T-helper 1 cell (primary cell): ENCODE measurements around the gene EYS.
"Not testable (repeated sequence)": the region's sequence is repeated elsewhere in the genome, so short reads cannot be mapped to it uniquely, and the experiment has no call there.

Experiments
- DNase-seq, 5 donors: peaks; one replicate each; pipeline ENCODE4 v3.0.0-alpha.2; 2012 to 2020

EYS gene

GRCh38 chr6:65449926-65450325, 257.1 kb downstream of the EYS start:
- no peak for DNase-seq

DNA sequence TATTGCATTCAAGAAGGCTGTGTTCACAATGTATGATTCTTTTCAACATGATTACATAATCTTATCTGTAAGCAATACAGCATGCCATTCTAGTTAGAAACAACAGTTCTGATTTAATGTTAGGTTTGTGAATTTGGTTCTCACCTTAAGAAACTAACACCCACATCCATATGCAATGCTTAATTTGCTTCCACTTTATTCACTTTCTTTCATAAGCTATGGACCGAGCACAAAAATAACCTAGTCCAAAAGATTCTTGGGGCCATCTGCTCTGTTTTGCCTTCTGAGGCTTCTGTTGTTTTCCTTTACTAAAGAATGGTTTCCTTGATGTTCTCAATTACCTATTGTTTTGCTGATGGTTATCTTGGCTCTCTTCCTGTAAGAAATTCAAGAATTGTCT, 258.2 kb downstream of the EYS start:
- DNase-seq: no peak

GRCh38 chr6:65436281-65436680, 270.7 kb downstream of the EYS start:
- DNase-seq: no peak

GRCh38 chr6:65416621-65417020, 290.4 kb downstream of the EYS start:
- DNase-seq: no peak

DNA sequence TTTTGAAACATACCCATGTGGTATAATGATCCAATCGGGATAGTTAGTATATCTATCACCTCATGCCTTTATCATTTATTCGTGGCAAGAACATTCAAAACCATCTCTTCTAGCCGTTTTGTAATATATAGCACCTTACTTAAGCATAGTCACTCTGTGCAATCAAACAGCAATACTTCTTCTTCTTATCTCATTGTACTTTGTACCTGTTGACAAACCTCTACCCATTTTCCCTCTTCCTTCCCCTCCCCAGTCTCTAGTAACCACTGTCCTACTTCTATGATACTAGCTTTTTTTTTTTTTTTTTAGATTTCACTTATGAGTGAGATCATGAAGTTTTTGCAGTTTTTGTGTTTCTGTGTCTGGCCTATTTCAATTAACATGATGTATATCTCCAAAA, 296.7 kb downstream of the EYS start:
- no peak for DNase-seq

- DNase-seq: no peak
Observed at GRCh38 chr6:65402564-65402963, 304.5 kb downstream of the EYS start.

- no peak for DNase-seq
Observed at GRCh38 chr6:65399355-65400084, 307.5 kb downstream of the EYS start.

- no peak for DNase-seq
Observed at GRCh38 chr6:65398851-65399250, 308.2 kb downstream of the EYS start.

DNA sequence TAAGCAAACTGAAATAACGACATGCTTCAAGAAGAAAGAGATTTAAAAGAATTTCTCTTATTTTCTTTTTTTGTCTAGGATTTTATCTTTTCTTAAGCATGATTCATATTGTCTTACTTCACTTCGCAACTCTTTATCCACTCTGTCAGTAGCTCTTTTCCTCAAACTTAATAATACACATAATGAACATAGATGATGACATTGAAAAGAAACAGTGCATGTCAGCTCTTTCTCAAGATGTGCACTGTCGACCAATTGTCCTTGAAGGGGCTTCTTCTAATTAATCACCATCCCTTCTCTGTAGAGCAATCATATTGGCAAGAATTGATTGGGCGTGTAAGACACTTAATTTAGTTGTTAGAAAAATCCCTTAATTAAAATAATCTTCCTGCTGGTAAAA, 356.5 kb downstream of the EYS start:
- DNase-seq: no peak

GRCh38 chr6:65302655-65303054, 404.4 kb downstream of the EYS start:
- not testable (repeated sequence) for DNase-seq

- no peak for DNase-seq
Observed at GRCh38 chr6:65299236-65299635, 407.8 kb downstream of the EYS start.

- DNase-seq: no peak
Observed at GRCh38 chr6:65295812-65296211, 411.2 kb downstream of the EYS start.

GRCh38 chr6:65289491-65289890, 417.5 kb downstream of the EYS start:
- no peak for DNase-seq

- DNase-seq: no peak
Observed at GRCh38 chr6:65285275-65285674, 421.8 kb downstream of the EYS start.

DNA sequence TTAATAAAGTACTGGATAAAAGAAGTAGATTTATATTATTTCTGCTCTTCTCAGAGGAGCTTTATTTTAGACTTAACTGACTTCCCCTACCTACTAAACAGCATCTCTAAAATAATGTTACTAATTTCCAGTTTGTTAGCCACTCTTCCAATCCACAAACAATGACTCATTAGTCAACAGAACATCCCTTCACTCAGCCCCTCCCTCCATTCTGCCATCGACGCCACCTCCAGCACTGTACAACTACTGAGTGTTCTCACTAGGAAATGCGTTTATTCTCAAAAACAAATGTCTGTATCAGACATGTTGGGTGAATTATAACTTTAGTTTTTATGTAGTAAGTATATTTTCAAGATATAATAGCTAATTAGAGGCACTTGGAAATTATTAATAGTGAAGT, 427.0 kb downstream of the EYS start:
- DNase-seq: no peak

GRCh38 chr6:65262241-65262640, 444.8 kb downstream of the EYS start:
- DNase-seq: no peak

DNA sequence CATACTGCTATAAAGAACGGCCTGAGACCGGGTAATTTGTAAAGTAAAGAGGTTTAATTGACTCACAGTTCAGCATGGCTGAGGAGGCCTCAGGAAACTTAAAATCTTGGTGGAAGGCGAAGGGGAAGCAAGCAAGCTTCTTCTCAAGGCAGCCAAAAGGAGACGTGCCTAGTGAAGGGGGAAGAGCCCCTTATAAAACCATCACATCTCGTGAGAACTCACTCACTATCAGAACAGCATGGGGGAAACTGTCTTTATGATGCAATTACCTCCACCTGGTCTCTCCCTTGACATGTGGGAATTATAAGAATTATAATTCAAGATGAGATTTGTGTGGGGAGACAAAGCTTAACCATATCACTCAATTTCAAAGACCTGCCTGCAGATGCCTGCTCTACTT, 447.0 kb downstream of the EYS start:
- DNase-seq: no peak

DNA sequence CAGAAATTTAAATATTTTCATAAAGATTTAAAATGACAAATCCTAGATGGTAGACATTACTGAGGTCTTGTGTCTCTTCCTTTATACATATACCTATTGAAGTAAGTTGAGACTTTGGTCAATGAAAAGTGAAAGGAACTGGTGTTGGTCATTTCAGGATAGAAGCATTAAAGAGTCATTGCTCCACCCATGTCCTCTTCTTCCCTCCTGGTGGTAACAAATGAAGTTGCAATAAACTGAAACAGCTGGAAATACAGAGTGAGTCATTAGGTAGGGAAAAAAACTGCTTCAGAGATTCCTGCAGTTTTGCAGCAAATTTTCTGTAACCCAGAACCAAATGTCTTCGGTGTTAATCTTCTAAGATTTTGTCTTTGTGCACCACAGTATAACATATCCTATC, 448.0 kb downstream of the EYS start:
- no peak for DNase-seq

DNA sequence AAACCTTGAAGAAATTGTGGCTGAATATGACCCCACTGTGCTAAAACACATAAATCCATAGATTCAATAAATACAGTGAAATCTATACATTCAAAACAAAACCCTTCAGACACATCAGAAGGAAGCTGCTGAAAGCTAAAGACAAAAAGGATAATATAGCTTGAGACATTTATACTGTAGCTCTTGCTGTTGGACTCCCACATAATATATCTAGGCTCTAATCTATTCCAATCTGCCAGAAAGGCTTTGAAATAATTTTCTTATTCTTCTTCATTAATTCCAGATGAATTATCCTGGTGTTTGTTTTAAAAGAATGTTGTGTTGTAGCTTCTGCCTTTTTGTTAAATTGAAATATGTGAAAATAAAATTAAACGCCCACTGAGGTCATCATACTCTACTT, 454.0 kb downstream of the EYS start:
- no peak for DNase-seq

DNA sequence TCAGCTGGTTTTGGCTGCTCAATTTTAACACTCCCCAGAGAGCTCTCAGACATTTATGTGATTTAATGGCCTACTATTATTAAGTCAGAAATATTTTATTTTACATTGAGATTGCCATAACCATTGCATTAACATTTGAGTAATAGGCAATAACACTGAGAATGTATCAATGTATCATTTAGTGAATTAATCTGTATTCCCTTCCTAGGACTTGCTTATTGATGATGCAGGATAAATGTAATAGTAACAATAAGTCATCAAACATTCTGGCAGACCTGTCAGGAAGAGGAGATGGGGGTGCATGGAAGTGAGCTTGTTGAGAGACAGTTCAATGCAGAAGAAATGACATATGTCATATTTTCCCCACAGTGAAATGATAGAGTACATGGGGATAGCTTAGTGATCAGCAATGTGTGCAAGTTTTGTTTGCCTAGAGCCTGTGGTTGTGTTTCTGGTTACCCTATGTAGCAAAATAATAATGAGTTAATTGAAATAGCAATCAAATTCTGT, 458.9 kb downstream of the EYS start:
- no peak for DNase-seq

DNA sequence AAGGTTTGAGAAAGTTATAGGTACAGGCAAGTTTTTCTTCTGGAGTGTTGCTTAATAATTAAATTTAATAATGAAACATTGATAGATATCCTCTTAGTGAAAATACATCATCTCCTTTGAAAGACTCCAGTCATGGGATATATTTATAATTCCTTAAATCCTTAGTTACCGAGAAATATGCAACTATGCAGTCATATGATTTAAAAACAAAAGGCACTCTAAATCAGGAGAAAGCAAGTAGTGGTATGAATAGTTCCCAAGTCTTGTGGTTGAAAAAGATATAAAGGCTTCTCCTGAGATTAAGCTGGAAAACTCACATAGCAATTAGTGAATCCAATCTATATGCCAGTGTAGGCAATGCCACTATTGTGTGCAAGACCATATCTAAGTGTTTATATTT, 475.4 kb downstream of the EYS start:
- no peak for DNase-seq

DNA sequence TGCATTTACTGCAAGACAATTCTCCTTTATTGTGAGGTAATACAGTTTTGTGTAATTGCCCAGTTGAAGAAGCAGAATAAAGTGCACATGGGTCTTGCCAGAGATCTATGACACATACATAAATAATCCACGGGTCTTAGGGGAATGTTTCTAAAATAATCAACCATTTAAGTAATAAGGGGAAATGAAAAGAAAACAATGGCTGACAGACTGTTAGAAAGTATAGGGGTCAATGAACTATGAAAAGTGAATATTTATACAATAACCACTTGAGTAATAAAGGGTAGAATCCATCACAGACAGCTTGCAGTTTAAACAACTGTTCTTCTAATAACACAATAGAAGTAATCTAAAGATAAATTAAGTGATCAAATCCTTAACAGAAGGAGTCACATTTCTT, 477.2 kb downstream of the EYS start:
- no peak for DNase-seq

DNA sequence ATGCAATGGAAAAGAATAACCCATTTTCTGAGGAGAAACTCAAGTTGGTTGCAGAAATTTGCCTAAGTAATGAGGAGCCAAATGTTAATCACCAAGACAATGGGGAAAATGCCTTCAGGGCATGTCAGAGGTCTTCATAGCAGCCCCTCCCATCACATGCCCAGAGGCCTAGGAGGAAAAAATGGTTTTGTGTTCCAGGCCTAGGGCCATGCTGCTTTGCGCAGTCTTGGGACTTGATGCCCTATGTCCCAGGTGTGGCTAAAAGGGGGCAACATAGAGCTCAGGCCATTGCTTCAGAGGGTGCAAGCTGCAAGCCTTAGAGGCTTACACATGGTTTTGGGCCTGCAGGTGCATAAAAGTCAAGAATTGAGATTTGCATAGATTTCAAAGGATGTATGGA, 485.9 kb downstream of the EYS start:
- DNase-seq: no peak

DNA sequence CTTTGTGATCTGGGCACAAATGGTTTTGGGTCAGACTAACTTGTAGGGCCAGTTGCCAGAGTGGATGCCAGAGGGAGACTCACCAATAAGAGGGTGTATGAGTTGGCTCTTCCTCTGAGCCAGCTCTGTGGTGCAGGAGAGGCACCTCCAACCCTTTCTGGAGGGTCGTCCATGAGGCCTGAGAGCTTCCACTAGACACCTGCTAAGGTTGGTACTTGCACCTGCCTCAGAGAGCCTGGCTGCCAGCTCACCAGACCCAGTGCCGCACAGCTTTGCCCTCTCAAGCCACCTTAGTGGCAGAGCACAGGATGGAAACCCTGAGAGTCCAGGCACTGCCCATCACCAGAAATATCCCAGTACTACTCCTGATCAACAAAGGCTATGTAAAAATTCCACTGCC, 504.3 kb downstream of the EYS start:
- no peak for DNase-seq

DNA sequence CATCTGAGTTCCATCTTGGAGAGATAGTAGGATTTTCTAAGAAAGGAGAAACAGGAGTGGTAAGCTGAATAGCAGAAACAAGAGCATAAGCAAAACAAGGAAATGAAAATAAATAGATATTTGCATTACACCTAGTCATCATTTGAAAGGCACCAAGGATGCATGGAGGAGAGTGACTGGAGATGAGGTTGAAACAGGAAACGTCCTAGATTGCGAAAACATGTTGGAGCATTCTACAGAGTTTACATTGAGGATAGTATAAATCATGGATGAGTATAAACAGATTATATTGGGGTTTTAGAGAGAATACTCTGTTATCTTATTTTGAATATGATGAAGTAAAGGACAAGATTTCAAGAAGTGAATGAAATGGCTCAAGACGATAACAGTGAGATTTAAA, 507.3 kb downstream of the EYS start:
- no peak for DNase-seq
